ENCODE measurements around the gene SLX4.

Gene SLX4

GRCh38 chr16:3598236-3598635 lies 13.2 kb downstream of the SLX4 start:
- Histone ChIP-seq H3F3A (ENCODE audit: insufficient read depth, low read length) (no peaks in the 10 kb centered on the region), H3K36me3 (replicated peaks; ENCODE audit: insufficient read depth, low read length) (no peaks in the 10 kb centered on the region), H4K20me1 (ENCODE audit: insufficient read depth, low read length) (no peaks in the 10 kb centered on the region), H3K4me1 (ENCODE audit: low read length) (no peaks in the 10 kb centered on the region), H3K27ac (ENCODE audit: low read length) (no peak overlapping the region), H2AFZ (ENCODE audit: low read length) (no peak overlapping the region), H3K9ac (ENCODE audit: low read length) (no peak overlapping the region), H3K27me3 (replicated peaks; ENCODE audit: insufficient read depth, low read length) (no peaks in the 10 kb centered on the region), H3K4me2 (ENCODE audit: low read depth, low read length) (no peak overlapping the region), H3K9me2 (replicated peaks; ENCODE audit: insufficient read depth, low read length) (no peaks in the 10 kb centered on the region), H3K4me3 (ENCODE audit: low read length) (no peak overlapping the region), H3K79me2 (ENCODE audit: low read length) (no peaks in the 10 kb centered on the region), H3K9me3 (replicated peaks; ENCODE audit: insufficient read depth, low read length) (no peaks in the 10 kb centered on the region)
- TF ChIP-seq EZH2phosphoT487 (IDR thresholded peaks at IDR 0.05; ENCODE audit: low read length) = no peak
- no peak for TF ChIP-seq CTCF (IDR thresholded peaks at IDR 0.05; ENCODE audit: low read length)
- TF ChIP-seq EZH2 (optimal IDR thresholded peaks at IDR 0.05; ENCODE audit: low read depth, low read length) = no peak
- DNase-seq = no peak

- Histone ChIP-seq H4K20me1 (ENCODE audit: insufficient read depth, low read length) (no peaks in the 10 kb centered on the region), H3K4me1 (ENCODE audit: low read length) (no peaks in the 10 kb centered on the region), H3K79me2 (ENCODE audit: low read length) (no peaks in the 10 kb centered on the region), H3K9me3 (replicated peaks; ENCODE audit: insufficient read depth, low read length) (no peaks in the 10 kb centered on the region), H3K9ac (ENCODE audit: low read length) (no peak overlapping the region), H3K27me3 (replicated peaks; ENCODE audit: insufficient read depth, low read length) (no peaks in the 10 kb centered on the region), H3K27ac (ENCODE audit: low read length) (no peak overlapping the region), H3F3A (ENCODE audit: insufficient read depth, low read length) (no peaks in the 10 kb centered on the region), H3K36me3 (replicated peaks; ENCODE audit: insufficient read depth, low read length) (no peaks in the 10 kb centered on the region), H2AFZ (ENCODE audit: low read length) (no peak overlapping the region), H3K4me2 (ENCODE audit: low read depth, low read length) (no peak overlapping the region), H3K9me2 (replicated peaks; ENCODE audit: insufficient read depth, low read length) (no peaks in the 10 kb centered on the region), H3K4me3 (ENCODE audit: low read length) (no peak overlapping the region)
- no peak for DNase-seq
- TF ChIP-seq EZH2 (optimal IDR thresholded peaks at IDR 0.05; ENCODE audit: low read depth, low read length) = no peak
- no peak for TF ChIP-seq CTCF (IDR thresholded peaks at IDR 0.05; ENCODE audit: low read length)
- no peak for TF ChIP-seq EZH2phosphoT487 (IDR thresholded peaks at IDR 0.05; ENCODE audit: low read length)
Observed at GRCh38 chr16:3597676-3598075, 13.7 kb downstream of the SLX4 start.

- H4K20me1 ChIP-seq (ENCODE audit: insufficient read depth, low read length) = no peaks in the 10 kb centered on the region
- no peak overlapping the region for H3K27ac ChIP-seq (ENCODE audit: low read length)
- no peak overlapping the region for H3K4me2 ChIP-seq (ENCODE audit: low read depth, low read length)
- H3K27me3 ChIP-seq (replicated peaks; ENCODE audit: insufficient read depth, low read length) = no peaks in the 10 kb centered on the region
- no peak for DNase-seq
- H3K4me1 ChIP-seq (ENCODE audit: low read length) = no peaks in the 10 kb centered on the region
- no peak overlapping the region for H3K4me3 ChIP-seq (ENCODE audit: low read length)
- no peak for TF ChIP-seq EZH2phosphoT487 (IDR thresholded peaks at IDR 0.05; ENCODE audit: low read length)
- TF ChIP-seq CTCF (IDR thresholded peaks at IDR 0.05; ENCODE audit: low read length) = no peak
- no peak for TF ChIP-seq EZH2 (optimal IDR thresholded peaks at IDR 0.05; ENCODE audit: low read depth, low read length)
- H3K9me2 ChIP-seq (replicated peaks; ENCODE audit: insufficient read depth, low read length) = no peaks in the 10 kb centered on the region
- H3K9ac ChIP-seq (ENCODE audit: low read length) = no peak overlapping the region
- H3K9me3 ChIP-seq (replicated peaks; ENCODE audit: insufficient read depth, low read length) = no peaks in the 10 kb centered on the region
- H3K36me3 ChIP-seq (replicated peaks; ENCODE audit: insufficient read depth, low read length) = no peaks in the 10 kb centered on the region
- H3K79me2 ChIP-seq (ENCODE audit: low read length) = no peaks in the 10 kb centered on the region
- H2AFZ ChIP-seq (ENCODE audit: low read length) = no peak overlapping the region
- no peaks in the 10 kb centered on the region for H3F3A ChIP-seq (ENCODE audit: insufficient read depth, low read length)
Observed at GRCh38 chr16:3597226-3597625, 14.2 kb downstream of the SLX4 start.

All from MM.1S (cell line).